Natural killer cell (primary cell): ENCODE results near the gene SRSF7. TPM values are rescaled to one million over a fixed set of nuclear protein-coding genes. Genes with fewer than 3 reads are reported as not detected.
A peak's percentile ranks its signal among the peaks of the same experiment; 100 is the strongest.

Source experiments
- ATAC-seq, 3 donors: fragments of 150-1000 bp in 2 of 3; fragments of 200-7000 bp in 1 of 3; cut with Tn5 transposase; 1 replicate in 1 of 3; 2 replicates in 2 of 3; pipeline ENCODE4 v1.10.0; 2021; ENCODE audit warnings: mild to moderate bottlenecking in 2 of 3, moderate library complexity in 2 of 3
- DNase-seq, 2 donors: peaks; one replicate each; pipeline versions ENCODE4 v3.0.0 to v3.0.0-alpha.2; 2013 to 2021; ENCODE audit warnings: mixed read lengths in 1 of 2
- H3K27ac ChIP-seq: one replicate; pipeline ENCODE4 v1.5.1; 2013; ENCODE audit warnings: mild to moderate bottlenecking, low read length
- H3K27me3 ChIP-seq: one replicate; pipeline ENCODE4 v1.6.1; 2013; ENCODE audit warnings: low read length; ENCODE audit not compliant: control insufficient read depth, insufficient read depth
- H3K36me3 ChIP-seq: one replicate; pipeline ENCODE4 v1.6.1; 2013; ENCODE audit warnings: low read length; ENCODE audit not compliant: control insufficient read depth, insufficient read depth
- H3K4me1 ChIP-seq: one replicate; pipeline ENCODE4 v1.6.1; 2013; ENCODE audit warnings: low read length; ENCODE audit not compliant: control insufficient read depth, insufficient read depth
- H3K4me3 ChIP-seq: one replicate; pipeline ENCODE4 v1.5.1; 2013; ENCODE audit warnings: low read length
- H3K9me3 ChIP-seq: one replicate; pipeline ENCODE4 v1.6.1; 2013; ENCODE audit warnings: low read length; ENCODE audit not compliant: control insufficient read depth, insufficient read depth
- H3K27ac Mint-ChIP-seq, 2 donors: one replicate each; pipeline ENCODE4 v1.8.0; 2022; ENCODE audit warnings: mild to moderate bottlenecking in 2 of 2, mixed read lengths in 2 of 2, moderate library complexity in 1 of 2
- H3K27me3 Mint-ChIP-seq, 2 donors: one replicate each; pipeline ENCODE4 v1.8.0; 2022; ENCODE audit warnings: low read depth in 2 of 2, mixed read lengths in 2 of 2
- H3K36me3 Mint-ChIP-seq: one replicate; pipeline ENCODE4 v1.8.0; 2022; ENCODE audit warnings: mixed read lengths
- H3K4me1 Mint-ChIP-seq, 2 donors: one replicate each; pipeline ENCODE4 v1.8.0; 2022; ENCODE audit warnings: mixed read lengths in 2 of 2
- H3K4me3 Mint-ChIP-seq: one replicate; pipeline ENCODE4 v1.8.0; 2022; ENCODE audit warnings: mild to moderate bottlenecking, moderate library complexity, mixed read lengths
- H3K9me3 Mint-ChIP-seq, 2 donors: one replicate each; pipeline ENCODE4 v1.8.0; 2022; ENCODE audit warnings: mixed read lengths in 2 of 2
- WGBS: methylation state at CpG from one replicate; pipeline ENCODE4 v1.1.7; 2013; ENCODE audit warnings: missing lambda C conversion rate; ENCODE audit not compliant: insufficient coverage; 5-methylcytosine and 5-hydroxymethylcytosine counted together
- intact Hi-C: fragments of 100-400 bp; cut with micrococcal nuclease; formaldehyde crosslinking; loops from one replicate; pipeline ENCODE4 v1.14.2; 2022
- total RNA-seq, 4 donors: library from RNA; stranded (reverse); fragments of 120-200 nt in 1 of 4; gene quantifications; one replicate each; pipeline versions ENCODE4 v1.2.3 to v1.2.4, GENCODE V29; 2013 to 2022
- TF ChIP-seq, protein P1 (sequence below): fragments of 200-600 bp; IDR thresholded peaks from one replicate; pipeline ENCODE4 v1.8.0; 2022; ENCODE audit warnings: antibody characterized with exemption

The SRSF7 gene
- total RNA-seq, 3 donors from 2014 or later (not counting 1 experiment from before 2014, with no cell fraction given) = 323 to 538 (median 359) TPM

DNA sequence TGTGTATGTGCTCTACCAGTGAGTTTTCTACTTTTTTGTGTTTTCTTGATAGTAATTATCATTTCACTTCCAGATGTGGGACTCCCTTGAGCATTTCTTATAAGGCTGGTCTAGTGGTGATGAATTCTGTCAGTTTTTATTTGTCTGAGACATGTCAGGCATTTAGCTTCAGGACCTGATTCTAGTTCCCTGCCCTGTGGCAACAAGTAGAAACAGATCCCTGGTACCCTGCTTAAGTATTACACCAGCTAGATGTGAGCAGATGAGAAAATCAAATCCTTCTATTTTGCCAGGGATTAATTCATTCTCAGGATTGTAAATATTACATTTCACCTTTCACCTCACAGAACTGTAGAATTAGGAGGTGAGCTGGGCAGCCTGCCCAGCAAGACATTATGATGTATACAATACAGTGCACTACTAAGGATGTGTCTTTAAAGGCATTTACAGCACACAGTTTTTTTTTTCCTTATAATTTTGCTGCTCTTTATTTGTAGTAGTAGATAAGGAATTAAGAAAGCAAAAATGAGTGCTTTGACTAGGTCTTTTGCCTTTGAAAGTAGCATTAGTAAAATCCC lies 50.2 kb downstream of the SRSF7 start:
- peak overlapping the region; percentile 10 to 15 for H3K27ac Mint-ChIP-seq
- ATAC-seq (no peak), DNase-seq (no peak)
- H3K9me3 Mint-ChIP-seq = no peaks in the 10 kb centered on the region
- no peaks in the 10 kb centered on the region for H3K36me3 ChIP-seq
- intact Hi-C loops = no loop called here
- no peak overlapping the region for H3K4me3 ChIP-seq
- H3K36me3 Mint-ChIP-seq = no peaks in the 10 kb centered on the region
- H3K4me1 ChIP-seq = peaks cover 18% of the 10 kb centered on the region
- peaks cover 7 to 32% of the 10 kb centered on the region in 2 donors for H3K4me1 Mint-ChIP-seq
- peak overlapping the region; percentile 47 for H3K27ac ChIP-seq
- H3K4me3 Mint-ChIP-seq = no peak overlapping the region
- H3K27me3 Mint-ChIP-seq = no peaks in the 10 kb centered on the region
- H3K27me3 ChIP-seq = no peaks in the 10 kb centered on the region
- H3K9me3 ChIP-seq = no peaks in the 10 kb centered on the region
- TF ChIP-seq, protein P1, sequence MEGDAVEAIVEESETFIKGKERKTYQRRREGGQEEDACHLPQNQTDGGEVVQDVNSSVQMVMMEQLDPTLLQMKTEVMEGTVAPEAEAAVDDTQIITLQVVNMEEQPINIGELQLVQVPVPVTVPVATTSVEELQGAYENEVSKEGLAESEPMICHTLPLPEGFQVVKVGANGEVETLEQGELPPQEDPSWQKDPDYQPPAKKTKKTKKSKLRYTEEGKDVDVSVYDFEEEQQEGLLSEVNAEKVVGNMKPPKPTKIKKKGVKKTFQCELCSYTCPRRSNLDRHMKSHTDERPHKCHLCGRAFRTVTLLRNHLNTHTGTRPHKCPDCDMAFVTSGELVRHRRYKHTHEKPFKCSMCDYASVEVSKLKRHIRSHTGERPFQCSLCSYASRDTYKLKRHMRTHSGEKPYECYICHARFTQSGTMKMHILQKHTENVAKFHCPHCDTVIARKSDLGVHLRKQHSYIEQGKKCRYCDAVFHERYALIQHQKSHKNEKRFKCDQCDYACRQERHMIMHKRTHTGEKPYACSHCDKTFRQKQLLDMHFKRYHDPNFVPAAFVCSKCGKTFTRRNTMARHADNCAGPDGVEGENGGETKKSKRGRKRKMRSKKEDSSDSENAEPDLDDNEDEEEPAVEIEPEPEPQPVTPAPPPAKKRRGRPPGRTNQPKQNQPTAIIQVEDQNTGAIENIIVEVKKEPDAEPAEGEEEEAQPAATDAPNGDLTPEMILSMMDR = no peak

DNA sequence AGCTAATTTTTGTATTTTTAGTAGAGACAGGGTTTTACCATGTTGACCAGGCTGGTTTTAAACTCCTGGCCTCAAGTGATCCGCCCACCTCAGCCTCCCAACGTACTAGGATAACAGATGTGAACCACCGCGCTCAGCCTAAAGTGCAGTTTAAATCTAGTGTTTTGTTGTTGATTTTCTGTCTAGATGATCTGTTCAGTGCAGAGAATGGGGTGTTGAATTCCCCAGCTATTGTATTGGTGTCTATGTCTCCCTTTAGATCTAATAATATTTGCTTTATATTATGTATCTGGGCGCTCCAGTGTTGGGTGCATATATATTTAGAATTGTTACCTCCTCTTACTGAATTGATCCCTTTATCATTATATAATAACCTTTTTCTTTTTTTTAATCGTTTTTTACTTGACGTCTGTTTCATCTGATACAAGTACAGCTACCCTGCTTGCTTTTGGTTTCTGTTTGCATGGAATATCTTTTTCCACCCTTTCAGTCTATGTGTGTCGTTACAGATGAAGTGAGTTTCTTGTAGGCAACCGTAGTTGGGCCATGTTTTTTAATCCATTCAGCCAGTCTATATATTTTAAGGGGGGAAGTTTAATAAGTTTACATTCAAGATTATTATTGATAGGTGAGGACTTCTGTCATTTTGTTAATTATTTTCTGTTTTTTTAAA lies 50.9 kb downstream of the SRSF7 start:
- no peaks in the 10 kb centered on the region for H3K36me3 ChIP-seq
- ATAC-seq = no peak
- H3K4me1 ChIP-seq = peaks cover 18% of the 10 kb centered on the region
- Mint-ChIP-seq H3K4me1 (peaks cover 7 to 32% of the 10 kb centered on the region in 2 donors), H3K27me3 (no peaks in the 10 kb centered on the region), H3K36me3 (no peaks in the 10 kb centered on the region), H3K27ac (peak overlapping the region; percentile 10 to 15), H3K9me3 (no peaks in the 10 kb centered on the region), H3K4me3 (no peak overlapping the region)
- TF ChIP-seq, protein P1 = no peak
- DNase-seq = peak in 1 of 2 donors; percentile 52
- intact Hi-C loops = no loop called here
- WGBS = 80% methylated on average over 7 of the region's 9 CpGs
- H3K27me3 ChIP-seq = no peaks in the 10 kb centered on the region
- H3K27ac ChIP-seq = peak overlapping the region; percentile 47
- H3K9me3 ChIP-seq = no peaks in the 10 kb centered on the region
- no peak overlapping the region for H3K4me3 ChIP-seq

DNA sequence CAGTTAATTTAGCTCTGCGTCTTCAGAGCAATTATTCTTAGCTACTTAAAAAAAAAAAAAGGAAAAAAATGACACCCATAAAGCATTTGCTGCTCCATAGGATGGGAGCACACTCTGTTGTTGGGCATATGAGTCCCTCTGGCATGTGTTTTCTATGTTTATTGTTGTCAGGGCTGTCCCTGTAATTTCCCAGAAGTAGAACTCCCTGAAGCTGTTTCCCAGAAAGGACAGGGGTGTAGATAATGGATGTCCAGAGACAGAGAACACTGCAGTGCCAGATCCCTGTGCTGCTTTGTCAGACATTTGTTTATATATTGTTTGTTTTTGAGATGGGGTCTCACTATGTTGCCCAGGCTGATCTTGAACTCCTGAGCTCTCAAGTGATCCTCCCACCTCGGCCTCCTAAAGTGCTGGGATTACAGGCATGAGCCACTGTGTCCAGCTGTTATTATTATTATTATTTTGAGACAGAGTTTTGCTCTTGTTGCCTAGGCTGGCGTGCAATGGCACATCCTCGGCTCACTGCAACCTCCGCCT lies 52.6 kb downstream of the SRSF7 start:
- H3K9me3 Mint-ChIP-seq = no peaks in the 10 kb centered on the region
- no peaks in the 10 kb centered on the region for H3K27me3 Mint-ChIP-seq
- H3K4me3 Mint-ChIP-seq = no peak overlapping the region
- H3K36me3 Mint-ChIP-seq = no peaks in the 10 kb centered on the region
- intact Hi-C loops = no loop called here
- peak overlapping the region; percentile 91 for H3K27ac ChIP-seq
- H3K9me3 ChIP-seq = no peaks in the 10 kb centered on the region
- TF ChIP-seq, protein P1 = no peak
- ATAC-seq (no peak), DNase-seq (no peak)
- no peaks in the 10 kb centered on the region for H3K36me3 ChIP-seq
- no peak overlapping the region for H3K27ac Mint-ChIP-seq
- H3K4me1 ChIP-seq = peaks cover 18% of the 10 kb centered on the region
- H3K27me3 ChIP-seq = no peaks in the 10 kb centered on the region
- no peak overlapping the region for H3K4me3 ChIP-seq
- WGBS = 100% methylated on average over 5 of the region's 5 CpGs
- peaks cover 7 to 32% of the 10 kb centered on the region in 2 donors for H3K4me1 Mint-ChIP-seq
